ENCODE data around the gene GLP2R. TPM values are rescaled to one million over a fixed set of nuclear protein-coding genes. Genes with fewer than 3 reads are reported as not detected.

Gene GLP2R
- total and polyA plus RNA-seq, 2 of the 8 experiments (the other 6 are each of a cell fraction or from before 2014, with no cell fraction given), result not detected

DNA sequence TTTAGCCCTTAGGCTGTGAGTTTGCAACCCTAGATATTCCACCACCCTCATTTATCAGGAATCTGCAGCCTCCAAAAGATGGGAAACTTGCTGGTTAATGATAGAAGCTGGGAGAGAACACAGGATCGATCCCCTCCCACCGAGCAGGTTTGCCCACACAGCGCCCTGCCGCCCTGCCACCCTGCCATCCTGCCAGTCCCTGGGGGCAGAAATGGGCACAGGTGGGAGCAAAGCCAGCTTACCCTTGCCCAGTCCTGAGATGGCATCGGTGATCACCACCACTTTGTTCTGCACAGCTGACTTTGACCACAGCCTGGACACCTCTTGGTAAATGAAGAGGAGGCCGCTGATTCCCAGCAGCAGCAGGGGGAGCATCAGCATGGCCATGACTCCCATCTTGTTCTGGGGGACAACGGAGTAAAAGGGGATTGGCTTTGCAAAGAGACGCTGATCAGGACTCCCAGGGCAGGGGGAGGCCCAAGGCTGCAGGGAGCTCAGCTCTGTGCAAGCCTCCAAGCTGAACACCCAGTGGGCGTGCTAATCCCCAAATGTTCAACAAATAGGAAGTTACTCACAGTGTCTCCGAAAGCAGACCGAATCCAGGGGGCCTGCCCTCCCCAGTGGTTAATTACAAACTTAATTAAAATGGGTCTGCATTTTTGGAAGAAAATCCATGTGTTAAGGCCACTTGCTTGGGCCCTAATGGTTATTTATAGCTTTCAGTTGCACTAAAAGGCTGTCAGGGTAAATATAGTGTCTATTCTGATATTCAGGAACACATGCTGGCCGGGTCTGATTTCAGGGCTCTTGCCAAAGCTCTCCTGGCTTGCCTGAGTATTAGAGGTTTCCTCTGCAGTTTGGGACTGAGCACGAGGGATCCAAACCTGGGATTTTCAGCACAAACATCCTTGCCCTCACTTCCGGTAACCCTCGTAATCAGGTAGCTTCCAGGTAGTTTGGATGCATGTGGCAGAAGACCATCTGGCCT is 34.5 kb upstream of the GLP2R start, which contains the start of gene DHRS7C (continued):
- TF ChIP-seq RFX5 (IDR thresholded peaks at IDR 0.05; ENCODE audit: borderline replicate concordance, low read depth, low read length), result no peak
- no peak for TF ChIP-seq FOSL1 (IDR thresholded peaks at IDR 0.05; ENCODE audit: insufficient read depth, low read depth, low read length)
- TF ChIP-seq, protein P1, sequence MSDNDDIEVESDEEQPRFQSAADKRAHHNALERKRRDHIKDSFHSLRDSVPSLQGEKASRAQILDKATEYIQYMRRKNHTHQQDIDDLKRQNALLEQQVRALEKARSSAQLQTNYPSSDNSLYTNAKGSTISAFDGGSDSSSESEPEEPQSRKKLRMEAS (IDR thresholded peaks at IDR 0.05), result no peak
- TF ChIP-seq, protein P2, sequence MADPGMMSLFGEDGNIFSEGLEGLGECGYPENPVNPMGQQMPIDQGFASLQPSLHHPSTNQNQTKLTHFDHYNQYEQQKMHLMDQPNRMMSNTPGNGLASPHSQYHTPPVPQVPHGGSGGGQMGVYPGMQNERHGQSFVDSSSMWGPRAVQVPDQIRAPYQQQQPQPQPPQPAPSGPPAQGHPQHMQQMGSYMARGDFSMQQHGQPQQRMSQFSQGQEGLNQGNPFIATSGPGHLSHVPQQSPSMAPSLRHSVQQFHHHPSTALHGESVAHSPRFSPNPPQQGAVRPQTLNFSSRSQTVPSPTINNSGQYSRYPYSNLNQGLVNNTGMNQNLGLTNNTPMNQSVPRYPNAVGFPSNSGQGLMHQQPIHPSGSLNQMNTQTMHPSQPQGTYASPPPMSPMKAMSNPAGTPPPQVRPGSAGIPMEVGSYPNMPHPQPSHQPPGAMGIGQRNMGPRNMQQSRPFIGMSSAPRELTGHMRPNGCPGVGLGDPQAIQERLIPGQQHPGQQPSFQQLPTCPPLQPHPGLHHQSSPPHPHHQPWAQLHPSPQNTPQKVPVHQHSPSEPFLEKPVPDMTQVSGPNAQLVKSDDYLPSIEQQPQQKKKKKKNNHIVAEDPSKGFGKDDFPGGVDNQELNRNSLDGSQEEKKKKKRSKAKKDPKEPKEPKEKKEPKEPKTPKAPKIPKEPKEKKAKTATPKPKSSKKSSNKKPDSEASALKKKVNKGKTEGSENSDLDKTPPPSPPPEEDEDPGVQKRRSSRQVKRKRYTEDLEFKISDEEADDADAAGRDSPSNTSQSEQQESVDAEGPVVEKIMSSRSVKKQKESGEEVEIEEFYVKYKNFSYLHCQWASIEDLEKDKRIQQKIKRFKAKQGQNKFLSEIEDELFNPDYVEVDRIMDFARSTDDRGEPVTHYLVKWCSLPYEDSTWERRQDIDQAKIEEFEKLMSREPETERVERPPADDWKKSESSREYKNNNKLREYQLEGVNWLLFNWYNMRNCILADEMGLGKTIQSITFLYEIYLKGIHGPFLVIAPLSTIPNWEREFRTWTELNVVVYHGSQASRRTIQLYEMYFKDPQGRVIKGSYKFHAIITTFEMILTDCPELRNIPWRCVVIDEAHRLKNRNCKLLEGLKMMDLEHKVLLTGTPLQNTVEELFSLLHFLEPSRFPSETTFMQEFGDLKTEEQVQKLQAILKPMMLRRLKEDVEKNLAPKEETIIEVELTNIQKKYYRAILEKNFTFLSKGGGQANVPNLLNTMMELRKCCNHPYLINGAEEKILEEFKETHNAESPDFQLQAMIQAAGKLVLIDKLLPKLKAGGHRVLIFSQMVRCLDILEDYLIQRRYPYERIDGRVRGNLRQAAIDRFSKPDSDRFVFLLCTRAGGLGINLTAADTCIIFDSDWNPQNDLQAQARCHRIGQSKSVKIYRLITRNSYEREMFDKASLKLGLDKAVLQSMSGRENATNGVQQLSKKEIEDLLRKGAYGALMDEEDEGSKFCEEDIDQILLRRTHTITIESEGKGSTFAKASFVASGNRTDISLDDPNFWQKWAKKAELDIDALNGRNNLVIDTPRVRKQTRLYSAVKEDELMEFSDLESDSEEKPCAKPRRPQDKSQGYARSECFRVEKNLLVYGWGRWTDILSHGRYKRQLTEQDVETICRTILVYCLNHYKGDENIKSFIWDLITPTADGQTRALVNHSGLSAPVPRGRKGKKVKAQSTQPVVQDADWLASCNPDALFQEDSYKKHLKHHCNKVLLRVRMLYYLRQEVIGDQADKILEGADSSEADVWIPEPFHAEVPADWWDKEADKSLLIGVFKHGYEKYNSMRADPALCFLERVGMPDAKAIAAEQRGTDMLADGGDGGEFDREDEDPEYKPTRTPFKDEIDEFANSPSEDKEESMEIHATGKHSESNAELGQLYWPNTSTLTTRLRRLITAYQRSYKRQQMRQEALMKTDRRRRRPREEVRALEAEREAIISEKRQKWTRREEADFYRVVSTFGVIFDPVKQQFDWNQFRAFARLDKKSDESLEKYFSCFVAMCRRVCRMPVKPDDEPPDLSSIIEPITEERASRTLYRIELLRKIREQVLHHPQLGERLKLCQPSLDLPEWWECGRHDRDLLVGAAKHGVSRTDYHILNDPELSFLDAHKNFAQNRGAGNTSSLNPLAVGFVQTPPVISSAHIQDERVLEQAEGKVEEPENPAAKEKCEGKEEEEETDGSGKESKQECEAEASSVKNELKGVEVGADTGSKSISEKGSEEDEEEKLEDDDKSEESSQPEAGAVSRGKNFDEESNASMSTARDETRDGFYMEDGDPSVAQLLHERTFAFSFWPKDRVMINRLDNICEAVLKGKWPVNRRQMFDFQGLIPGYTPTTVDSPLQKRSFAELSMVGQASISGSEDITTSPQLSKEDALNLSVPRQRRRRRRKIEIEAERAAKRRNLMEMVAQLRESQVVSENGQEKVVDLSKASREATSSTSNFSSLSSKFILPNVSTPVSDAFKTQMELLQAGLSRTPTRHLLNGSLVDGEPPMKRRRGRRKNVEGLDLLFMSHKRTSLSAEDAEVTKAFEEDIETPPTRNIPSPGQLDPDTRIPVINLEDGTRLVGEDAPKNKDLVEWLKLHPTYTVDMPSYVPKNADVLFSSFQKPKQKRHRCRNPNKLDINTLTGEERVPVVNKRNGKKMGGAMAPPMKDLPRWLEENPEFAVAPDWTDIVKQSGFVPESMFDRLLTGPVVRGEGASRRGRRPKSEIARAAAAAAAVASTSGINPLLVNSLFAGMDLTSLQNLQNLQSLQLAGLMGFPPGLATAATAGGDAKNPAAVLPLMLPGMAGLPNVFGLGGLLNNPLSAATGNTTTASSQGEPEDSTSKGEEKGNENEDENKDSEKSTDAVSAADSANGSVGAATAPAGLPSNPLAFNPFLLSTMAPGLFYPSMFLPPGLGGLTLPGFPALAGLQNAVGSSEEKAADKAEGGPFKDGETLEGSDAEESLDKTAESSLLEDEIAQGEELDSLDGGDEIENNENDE (IDR thresholded peaks at IDR 0.05; ENCODE audit: insufficient replicate concordance, low read length), result no peak
- TF ChIP-seq CTBP2 (IDR thresholded peaks at IDR 0.05; ENCODE audit: borderline replicate concordance, insufficient read depth, insufficient read length, low read length), result no peak

All from H1 (cell line).